Lower leg skin (tissue), 4 donors: ENCODE data around the gene SIX3. TPM values are rescaled to one million over a fixed set of nuclear protein-coding genes. Genes with fewer than 3 reads are reported as not detected.

Experiments
- DNase-seq, 2 donors: peaks; one replicate each; pipeline ENCODE4 v3.0.0-alpha.2; 2019; ENCODE audit warnings: low spot score in 2 of 2
- H3K4me3 ChIP-seq: fragments of 200-600 bp; sonication (generic); 2 replicates; pipeline ENCODE4 v1.5.1; 2017; ENCODE audit warnings: mild to moderate bottlenecking, low read depth; ENCODE audit not compliant: poor library complexity, severe bottlenecking
- POLR2A ChIP-seq, 2 donors: fragments of 450-650 bp; IDR thresholded peaks; one replicate each; pipeline ENCODE4 v1.6.1; 2016 to 2017; ENCODE audit warnings: antibody characterized with exemption in 2 of 2, mild to moderate bottlenecking in 1 of 2, moderate library complexity in 1 of 2
- WGBS, 2 donors: methylation state at CpG; one replicate each; pipeline ENCODE4 v1.1.5; 2018; 5-methylcytosine and 5-hydroxymethylcytosine counted together
- intact Hi-C: fragments of 100-400 bp; cut with DNase I; formaldehyde crosslinking; loops from one replicate; pipeline ENCODE4 v1.15.0; 2023; ENCODE audit warnings: low total_unique reads
- total RNA-seq, 4 donors: library from RNA; depleted of rRNA; stranded (reverse); fragments of >200 nt; gene quantifications; one replicate each; pipeline ENCODE4 v1.1.0, GENCODE V29; 2016
- TF ChIP-seq, protein P1 (sequence below), 3 donors: fragments of 450-650 bp; IDR thresholded peaks; one replicate each; pipeline ENCODE4 v1.5.1; 2016; ENCODE audit warnings: antibody characterized with exemption in 3 of 3, mild to moderate bottlenecking in 3 of 3, moderate library complexity in 2 of 3

SIX3 gene
- total RNA-seq, 4 donors from 2014 or later = not detected

DNA sequence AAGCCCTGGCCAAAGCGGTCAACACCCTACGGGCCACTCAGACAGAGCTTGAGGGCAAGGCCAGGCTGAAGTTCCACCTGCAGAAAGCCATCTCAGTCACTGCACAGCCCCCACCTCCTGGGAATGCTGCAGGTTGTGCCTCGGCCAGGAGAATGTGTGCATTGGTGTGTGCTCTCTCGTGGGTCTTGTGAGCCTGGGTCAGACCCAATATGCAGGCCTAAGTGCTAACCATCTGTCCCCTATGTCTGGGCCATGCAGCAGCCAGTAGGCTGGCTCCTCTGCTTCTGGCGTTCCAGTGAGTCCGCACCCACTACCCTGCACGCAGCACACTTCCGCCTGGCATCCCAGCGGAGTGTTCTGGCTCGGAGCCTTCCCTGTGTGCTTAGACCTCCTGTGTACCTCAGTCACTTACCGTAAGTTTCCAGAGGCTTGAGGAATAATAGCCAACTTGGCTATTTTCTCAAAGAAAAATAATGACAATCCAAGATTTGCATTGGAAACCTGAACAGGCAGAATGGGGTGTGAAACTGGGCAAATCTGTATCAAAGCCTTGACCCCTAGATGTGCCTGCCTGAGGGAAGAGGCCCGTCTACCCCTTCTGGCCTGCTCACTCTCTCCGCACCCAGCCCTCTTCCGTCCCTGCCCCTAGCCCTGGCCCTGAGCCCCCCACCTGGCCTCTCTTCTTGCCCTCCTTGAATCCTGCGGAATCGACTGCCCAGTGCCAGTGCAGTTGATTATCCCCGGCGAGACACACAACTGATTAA lies 7.2 kb downstream of the SIX3 start:
- intact Hi-C loops = no loop called here
- H3K4me3 ChIP-seq = no peak overlapping the region
- no peak for TF ChIP-seq POLR2A (IDR thresholded peaks at IDR 0.05)
- TF ChIP-seq, protein P1, sequence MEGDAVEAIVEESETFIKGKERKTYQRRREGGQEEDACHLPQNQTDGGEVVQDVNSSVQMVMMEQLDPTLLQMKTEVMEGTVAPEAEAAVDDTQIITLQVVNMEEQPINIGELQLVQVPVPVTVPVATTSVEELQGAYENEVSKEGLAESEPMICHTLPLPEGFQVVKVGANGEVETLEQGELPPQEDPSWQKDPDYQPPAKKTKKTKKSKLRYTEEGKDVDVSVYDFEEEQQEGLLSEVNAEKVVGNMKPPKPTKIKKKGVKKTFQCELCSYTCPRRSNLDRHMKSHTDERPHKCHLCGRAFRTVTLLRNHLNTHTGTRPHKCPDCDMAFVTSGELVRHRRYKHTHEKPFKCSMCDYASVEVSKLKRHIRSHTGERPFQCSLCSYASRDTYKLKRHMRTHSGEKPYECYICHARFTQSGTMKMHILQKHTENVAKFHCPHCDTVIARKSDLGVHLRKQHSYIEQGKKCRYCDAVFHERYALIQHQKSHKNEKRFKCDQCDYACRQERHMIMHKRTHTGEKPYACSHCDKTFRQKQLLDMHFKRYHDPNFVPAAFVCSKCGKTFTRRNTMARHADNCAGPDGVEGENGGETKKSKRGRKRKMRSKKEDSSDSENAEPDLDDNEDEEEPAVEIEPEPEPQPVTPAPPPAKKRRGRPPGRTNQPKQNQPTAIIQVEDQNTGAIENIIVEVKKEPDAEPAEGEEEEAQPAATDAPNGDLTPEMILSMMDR (IDR thresholded peaks at IDR 0.05) = no peak
- no peak for DNase-seq
- 80 to 84% methylated on average over 18 of the region's 18 CpGs for WGBS, 2 donors

DNA sequence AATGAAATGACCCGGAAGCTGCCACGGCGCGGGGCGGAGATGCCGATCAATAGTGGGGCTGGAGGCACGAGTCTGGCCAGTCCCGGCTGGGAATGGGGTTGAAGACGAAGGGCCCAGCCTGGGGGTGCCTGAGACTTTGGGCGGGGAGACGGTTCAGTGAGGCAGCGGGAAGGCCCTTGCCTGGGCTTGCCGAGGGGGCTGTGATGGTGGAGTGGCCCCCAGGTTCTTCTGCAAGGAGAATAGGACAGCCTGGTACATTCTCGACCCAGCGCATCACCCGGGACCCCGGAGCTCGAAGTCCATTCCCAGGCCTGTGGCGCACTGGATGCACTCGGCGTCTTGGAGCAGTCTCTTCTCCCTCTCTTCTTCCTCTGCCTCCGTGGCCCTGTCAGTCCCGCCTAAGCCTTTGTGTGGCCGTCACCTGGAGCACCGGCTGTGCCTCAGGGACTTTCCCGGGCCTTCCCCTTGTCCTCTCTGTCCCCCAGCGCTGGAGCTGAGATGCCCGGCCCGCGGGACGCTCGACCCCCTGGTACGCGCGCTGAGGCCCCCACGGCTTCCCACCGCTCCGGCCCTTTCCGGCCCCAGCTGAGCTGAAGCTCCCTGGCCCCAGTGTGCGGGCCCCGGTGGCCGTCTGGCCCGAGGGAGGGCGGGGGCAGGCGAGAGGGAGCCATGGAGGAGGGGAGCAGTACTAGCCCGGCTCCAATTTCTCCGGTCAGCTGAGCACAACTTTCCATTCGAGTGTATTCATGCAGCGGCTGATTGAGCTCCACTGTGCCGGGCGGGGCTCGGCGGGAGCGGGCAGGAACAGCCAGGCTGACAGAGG lies 8.0 kb downstream of the SIX3 start:
- no peak for DNase-seq
- 16 to 22% methylated on average over 43 to 54 of the region's 54 CpGs for WGBS, 2 donors
- H3K4me3 ChIP-seq = no peak overlapping the region
- intact Hi-C loops = loop anchor here (5.0 to 10.0 kb wide), 2 partner anchors 467 to 555 kb away; no protein-coding TSS in a partner anchor
- TF ChIP-seq POLR2A (IDR thresholded peaks at IDR 0.05) = no peak
- TF ChIP-seq, protein P1 (IDR thresholded peaks at IDR 0.05) = no peak

DNA sequence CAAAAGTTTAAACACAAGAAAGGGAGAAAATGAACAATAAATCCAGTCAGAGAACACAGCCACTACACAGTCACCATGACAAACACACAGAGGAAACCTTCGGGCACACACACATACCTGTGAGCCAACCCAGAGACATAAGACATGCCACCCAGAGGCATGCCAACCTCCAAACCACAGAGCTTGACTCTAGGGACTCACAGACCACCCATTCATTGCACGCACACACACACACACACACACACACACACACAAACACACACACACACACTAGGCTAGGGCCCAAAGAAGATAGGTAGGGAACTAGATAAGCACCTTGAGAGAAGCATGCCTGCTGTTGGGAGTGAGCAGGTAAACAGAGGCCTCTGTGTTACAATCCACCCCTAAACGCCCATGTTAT lies 9.1 kb downstream of the SIX3 start:
- H3K4me3 ChIP-seq = no peak overlapping the region
- no peak for DNase-seq
- intact Hi-C loops = loop anchor here (5.0 to 10.0 kb wide), 2 partner anchors 468 to 556 kb away; no protein-coding TSS in a partner anchor
- TF ChIP-seq, protein P1 (IDR thresholded peaks at IDR 0.05) = no peak
- no peak for TF ChIP-seq POLR2A (IDR thresholded peaks at IDR 0.05)
- WGBS, 2 donors = 57 to 60% methylated on average over 3 of the region's 3 CpGs

DNA sequence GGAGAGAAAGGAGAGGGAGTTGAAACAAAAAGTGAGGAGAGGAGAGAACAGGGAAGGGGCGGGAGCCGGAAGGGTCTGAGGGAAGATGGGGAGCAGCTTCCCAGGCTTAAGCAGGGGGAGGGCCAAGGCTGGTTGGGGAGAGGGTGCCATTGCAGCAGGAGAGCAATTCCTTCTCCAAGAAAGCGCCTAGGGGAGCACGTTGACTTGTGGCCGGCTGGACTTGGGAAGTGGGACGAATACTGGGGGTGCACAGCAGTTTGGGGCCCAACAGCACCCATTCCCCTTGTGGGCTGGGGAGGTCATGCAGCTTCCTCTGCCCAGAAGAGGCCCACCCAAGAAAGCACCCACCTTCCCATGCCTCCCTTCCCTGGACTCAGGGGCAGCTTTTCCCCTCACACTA lies 9.6 kb downstream of the SIX3 start:
- no peak overlapping the region for H3K4me3 ChIP-seq
- TF ChIP-seq, protein P1 (IDR thresholded peaks at IDR 0.05) = no peak
- no peak for TF ChIP-seq POLR2A (IDR thresholded peaks at IDR 0.05)
- no peak for DNase-seq
- 65 to 84% methylated on average over 6 of the region's 6 CpGs for WGBS, 2 donors
- intact Hi-C loops = loop anchor here (5.0 to 10.0 kb wide), 2 partner anchors 469 to 556 kb away; no protein-coding TSS in a partner anchor

DNA sequence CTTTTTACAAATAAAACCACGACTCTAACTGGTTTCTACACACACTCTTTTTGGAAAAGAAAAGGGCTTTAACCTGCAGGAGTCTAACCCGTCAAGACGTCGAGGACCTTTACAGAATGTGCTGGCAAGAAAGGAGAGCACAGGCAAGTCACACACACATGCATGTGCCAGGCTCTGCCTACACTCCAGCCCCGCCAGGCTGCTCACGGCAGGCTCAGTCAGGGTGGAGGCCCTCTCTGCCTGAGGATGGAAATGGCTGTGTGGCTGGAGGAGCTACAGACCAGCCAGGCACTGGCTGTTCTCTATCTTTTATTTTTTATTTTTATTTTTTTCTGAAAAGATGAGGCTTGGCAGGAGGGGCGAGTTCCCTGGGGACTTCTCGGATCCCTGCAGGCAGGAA lies 10.2 kb downstream of the SIX3 start:
- intact Hi-C loops = loop anchor here (5.0 to 10.0 kb wide), 2 partner anchors 469 to 557 kb away; no protein-coding TSS in a partner anchor
- 38 to 51% methylated on average over 8 of the region's 8 CpGs for WGBS, 2 donors
- TF ChIP-seq, protein P1 (IDR thresholded peaks at IDR 0.05) = no peak

More for the DNA sequence above, 10.2 kb downstream of the SIX3 start:
- DNase-seq = no peak
- no peak overlapping the region for H3K4me3 ChIP-seq
